GM10847 (cell line): ENCODE data around the gene TANGO6.

Source experiments
- POLR2A ChIP-seq: IDR thresholded peaks from 2 replicates; pipeline ENCODE4 v1.6.1; 2011; ENCODE audit not compliant: insufficient read length; ENCODE audit errors: extremely low read depth

Gene TANGO6

GRCh38 chr16:69115837-69116236, 272.5 kb downstream of the TANGO6 start:
- no peak for TF ChIP-seq POLR2A

GRCh38 chr16:69116256-69116875, 273.0 kb downstream of the TANGO6 start:
- no peak for TF ChIP-seq POLR2A

GRCh38 chr16:69116906-69117305, 273.6 kb downstream of the TANGO6 start:
- TF ChIP-seq POLR2A, result no peak

GRCh38 chr16:69118468-69118867, 275.1 kb downstream of the TANGO6 start:
- no peak for TF ChIP-seq POLR2A

- no peak for TF ChIP-seq POLR2A
Observed at GRCh38 chr16:69118994-69119393, 275.7 kb downstream of the TANGO6 start.

- TF ChIP-seq POLR2A, result no peak
Observed at GRCh38 chr16:69119536-69119935, 276.2 kb downstream of the TANGO6 start.

- TF ChIP-seq POLR2A, result no peak
Observed at GRCh38 chr16:69120096-69120664, 276.8 kb downstream of the TANGO6 start.

- TF ChIP-seq POLR2A, result no peak
Observed at GRCh38 chr16:69123910-69124309, 280.6 kb downstream of the TANGO6 start.

- TF ChIP-seq POLR2A, result no peak
Observed at GRCh38 chr16:69126221-69126620, 282.9 kb downstream of the TANGO6 start.

GRCh38 chr16:69127966-69128510, 284.7 kb downstream of the TANGO6 start:
- no peak for TF ChIP-seq POLR2A

GRCh38 chr16:69130461-69130860, 287.1 kb downstream of the TANGO6 start:
- TF ChIP-seq POLR2A, result no peak

GRCh38 chr16:69131167-69131838, 288.0 kb downstream of the TANGO6 start:
- TF ChIP-seq POLR2A, result no peak

- no peak for TF ChIP-seq POLR2A
Observed at GRCh38 chr16:69131839-69132423, 288.6 kb downstream of the TANGO6 start.

- peak; percentile 94 for TF ChIP-seq POLR2A
Observed at GRCh38 chr16:69132424-69133252, 289.3 kb downstream of the TANGO6 start, which contains the start of the genes CHTF8 and UTP4. Gene CHTF8, minus strand, starts transcription at chr16:69132588. Its CDS starts 11,130 bp downstream, at chr16:69121458. Gene UTP4, plus strand, starts transcription at chr16:69132649. Its CDS starts 811 bp downstream, at chr16:69133460.
